Jurkat, Clone E6-1 (cell line): ENCODE measurements around the gene WASHC2A.
"Not testable (repeated sequence)": the region's sequence is repeated elsewhere in the genome, so short reads cannot be mapped to it uniquely, and the experiment has no call there.

Source experiments
- DNase-seq: peaks from one replicate; pipeline ENCODE4 v3.0.0-alpha.2; 2011; ENCODE audit warnings: low read depth, low spot score
- H3K4me3 ChIP-seq: 2 replicates; pipeline ENCODE4 v1.5.1; 2011; ENCODE audit warnings: mild to moderate bottlenecking, low read length, control low read depth, moderate library complexity

Gene WASHC2A

DNA sequence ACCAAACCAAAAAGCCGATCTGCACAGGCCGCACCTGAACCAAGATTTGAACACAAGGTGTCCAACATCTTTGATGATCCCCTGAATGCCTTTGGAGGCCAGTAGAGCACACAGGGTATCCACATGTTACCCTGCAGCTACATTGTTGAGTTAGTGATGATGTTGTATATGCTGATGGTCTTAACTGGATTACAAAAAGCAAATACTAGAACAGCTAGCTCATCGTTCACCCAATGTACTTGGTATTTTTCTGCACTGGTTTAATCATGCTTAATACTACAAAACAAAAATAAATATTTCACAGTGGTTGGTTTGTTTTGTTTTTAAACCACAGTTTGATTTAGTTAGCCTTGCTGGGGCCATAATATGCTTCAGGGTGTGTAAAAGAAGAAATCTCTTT is 65.1 kb downstream of the WASHC2A start:
- H3K4me3 ChIP-seq, DNase-seq: not testable (repeated sequence)

GRCh38 chr10:50143512-50144174 is 75.9 kb downstream of the WASHC2A start:
- peak; percentile 17 for DNase-seq
- not testable (repeated sequence) for H3K4me3 ChIP-seq

DNA sequence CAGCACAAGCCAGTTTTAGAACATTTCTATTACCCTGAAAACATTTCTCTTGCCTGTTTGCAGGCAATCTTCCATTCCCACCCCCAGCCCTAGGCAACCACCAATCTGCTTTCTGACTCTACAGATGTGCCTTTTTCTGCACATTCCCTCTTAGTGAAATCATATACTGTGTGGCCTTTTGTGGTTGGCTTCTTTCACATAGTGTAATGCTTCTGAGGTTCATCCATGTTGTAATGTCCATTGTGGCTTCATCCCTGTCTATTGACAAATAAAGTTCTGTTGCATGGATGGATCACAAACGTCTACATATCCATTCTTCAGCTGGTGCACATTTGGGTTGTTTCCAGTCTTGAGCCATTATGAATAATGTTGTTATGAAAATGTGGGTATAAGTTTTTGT is 77.8 kb downstream of the WASHC2A start:
- not testable (repeated sequence) for DNase-seq, H3K4me3 ChIP-seq

DNA sequence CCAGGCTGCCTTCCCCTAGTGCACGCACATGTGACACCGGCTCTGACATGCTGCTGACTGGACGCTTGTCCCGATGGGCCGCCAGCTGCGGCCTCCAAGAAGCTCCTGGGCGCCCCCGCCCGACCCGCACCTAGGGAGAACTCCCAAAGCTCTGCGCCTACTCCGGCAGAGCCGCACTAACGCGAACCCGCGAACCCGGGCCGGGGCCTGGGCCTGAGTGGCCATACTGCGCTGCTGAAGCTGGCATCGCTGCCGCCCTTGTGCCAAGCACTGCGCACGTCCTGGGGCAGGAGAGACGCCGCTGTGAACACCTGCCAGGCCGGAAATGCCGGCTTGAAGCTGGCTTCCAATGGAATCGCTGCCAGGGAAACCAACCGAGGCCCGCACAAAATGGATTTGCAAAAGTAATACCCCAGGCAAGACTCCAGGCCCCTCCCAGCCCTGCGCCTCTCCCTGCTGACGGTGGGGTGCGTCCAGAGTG is 85.1 kb downstream of the WASHC2A start:
- DNase-seq, result no peak
- no peak overlapping the region for H3K4me3 ChIP-seq

DNA sequence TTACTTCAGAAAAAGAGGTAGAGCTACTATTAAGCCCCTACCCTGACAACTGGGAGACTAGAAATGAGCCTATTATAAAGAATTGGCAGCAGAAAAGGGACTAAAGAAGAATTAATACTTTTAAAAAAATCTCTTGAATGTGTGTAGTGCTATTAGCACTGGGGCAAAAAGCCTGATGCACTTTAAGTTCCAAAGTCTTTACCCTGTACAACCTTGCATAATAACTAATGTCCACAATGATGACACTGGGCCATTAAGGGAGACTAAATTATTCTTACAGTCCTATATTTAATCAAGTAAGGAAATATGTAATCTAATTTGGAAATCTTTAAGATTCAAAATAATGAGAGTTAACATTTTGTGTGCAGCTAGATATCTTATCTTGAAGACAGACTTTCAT is 90.1 kb downstream of the WASHC2A start:
- not testable (repeated sequence) for H3K4me3 ChIP-seq, DNase-seq

DNA sequence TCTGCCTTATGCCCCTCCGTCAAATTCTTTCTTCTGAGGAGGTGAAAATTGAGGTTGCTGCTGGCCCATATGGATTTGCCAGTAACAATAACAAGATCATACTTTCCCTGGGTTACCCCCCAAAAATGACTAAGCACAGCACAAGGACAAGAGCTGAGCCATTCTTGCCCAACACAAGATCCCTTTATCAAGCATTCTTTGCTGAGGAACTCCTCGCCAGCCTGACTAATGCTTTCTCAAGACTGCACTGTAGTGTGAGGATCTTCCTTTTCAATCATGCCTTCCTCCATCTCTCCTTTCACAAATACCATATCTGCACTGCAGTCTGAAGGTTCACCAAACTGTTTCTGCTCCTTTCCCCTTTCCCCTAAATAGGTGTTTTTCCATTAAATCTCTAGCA is 92.1 kb downstream of the WASHC2A start:
- DNase-seq, H3K4me3 ChIP-seq: not testable (repeated sequence)

- not testable (repeated sequence) for DNase-seq, H3K4me3 ChIP-seq
These were observed 97.3 kb downstream of the WASHC2A start for GRCh38 chr10:50165038-50165437.

GRCh38 chr10:50167833-50168232 is 100.1 kb downstream of the WASHC2A start:
- not testable (repeated sequence) for DNase-seq, H3K4me3 ChIP-seq

DNA sequence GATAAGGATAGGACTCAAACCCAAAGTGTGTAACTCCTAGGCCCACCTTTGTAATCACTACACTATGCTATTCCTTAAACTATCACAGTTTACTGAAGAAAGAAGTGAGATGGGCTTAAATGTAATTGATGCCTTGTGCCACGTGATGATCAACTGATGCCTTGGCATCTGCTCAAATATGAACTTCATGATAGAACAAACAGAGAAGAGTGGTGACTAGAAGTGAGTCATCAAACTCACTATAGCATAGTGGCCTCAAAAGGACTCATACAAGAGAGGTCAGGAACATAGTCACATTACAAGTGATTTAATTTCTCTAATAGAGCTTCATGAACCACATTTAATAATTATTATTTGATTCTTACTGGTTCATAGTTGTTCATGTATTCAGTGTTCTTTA is 101.8 kb downstream of the WASHC2A start:
- not testable (repeated sequence) for H3K4me3 ChIP-seq, DNase-seq

DNA sequence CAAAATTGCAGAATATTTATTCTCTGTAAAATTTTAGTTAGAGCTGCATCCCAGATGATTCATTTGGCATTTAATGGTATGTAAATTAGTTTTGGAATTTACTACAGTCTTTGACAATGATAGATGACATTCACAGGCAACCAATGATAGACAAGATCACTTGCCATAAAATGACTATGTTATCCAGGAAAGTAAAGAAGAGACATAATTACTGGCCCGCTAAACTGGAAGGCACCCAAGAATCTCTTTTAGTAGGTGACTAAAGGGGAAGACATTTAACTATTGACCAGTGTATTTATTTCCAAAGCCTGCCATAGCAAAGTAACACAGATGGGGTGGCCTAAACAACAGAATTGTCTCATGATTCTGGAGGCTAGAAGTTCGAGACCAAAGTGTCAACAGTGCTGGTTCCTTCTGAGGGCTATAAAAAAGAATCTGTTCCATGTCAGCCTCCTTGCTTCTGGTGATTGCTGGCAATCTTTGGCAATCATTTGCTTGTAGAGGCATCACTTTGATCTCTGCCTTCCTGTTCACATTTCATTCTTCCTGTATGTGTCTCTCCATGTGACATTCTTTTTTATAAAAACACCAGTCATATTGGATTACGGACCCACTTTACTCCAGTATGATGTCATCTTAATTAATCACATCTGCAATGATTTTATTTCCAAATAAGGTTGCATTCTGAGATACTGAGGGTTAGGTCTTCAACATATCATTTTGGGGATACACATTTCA is 107.2 kb downstream of the WASHC2A start:
- not testable (repeated sequence) for H3K4me3 ChIP-seq, DNase-seq
